Prostate gland (tissue), 2 donors: ENCODE measurements around the gene PET117. TPM values are rescaled to one million over a fixed set of nuclear protein-coding genes. Genes with fewer than 3 reads are reported as not detected.
A peak's percentile ranks its signal among the peaks of the same experiment; 100 is the strongest.
"Not testable (repeated sequence)": the region's sequence is repeated elsewhere in the genome, so short reads cannot be mapped to it uniquely, and the experiment has no call there.

Source experiments
- DNase-seq: peaks from one replicate; pipeline ENCODE4 v3.0.0-alpha.2; 2019; ENCODE audit warnings: low spot score
- H3K27ac ChIP-seq, 2 donors: fragments of 200-600 bp; sonication (generic); 2 replicates each; pipeline ENCODE4 v1.5.1; 2017 to 2019
- H3K27me3 ChIP-seq: fragments of 200-600 bp; sonication (generic); replicated peaks from 2 replicates; pipeline ENCODE4 v1.5.1; 2019; ENCODE audit not compliant: insufficient read depth
- H3K36me3 ChIP-seq, 2 donors: fragments of 200-600 bp; sonication (generic); 1 replicate in 1 of 2; 2 replicates in 1 of 2; pipeline versions ENCODE4 v1.5.1 to v1.8.1; 2017 to 2019
- H3K4me1 ChIP-seq: fragments of 200-600 bp; sonication (generic); replicated peaks from 2 replicates; pipeline ENCODE4 v1.5.1; 2019
- H3K4me3 ChIP-seq, 2 donors: fragments of 200-600 bp; sonication (generic); 2 replicates each; pipeline ENCODE4 v1.5.1; 2017 to 2019
- H3K9me3 ChIP-seq: fragments of 200-600 bp; sonication (generic); 2 replicates; pipeline ENCODE4 v1.5.1; 2017
- CTCF ChIP-seq, 4 experiments: fragments of 200-600 bp in 2 of 4; fragments of 450-650 bp in 2 of 4; sonication (generic) in 2 of 4; IDR thresholded peaks; 1 replicate in 3 of 4; 2 replicates in 1 of 4; pipeline ENCODE4 v1.5.1; 2016 to 2019; ENCODE audit warnings: antibody characterized with exemption in 4 of 4, mild to moderate bottlenecking in 2 of 4, moderate library complexity in 2 of 4
- POLR2A ChIP-seq: fragments of 450-650 bp; IDR thresholded peaks from one replicate; pipeline ENCODE4 v1.6.1; 2016; ENCODE audit warnings: antibody characterized with exemption, mild to moderate bottlenecking
- POLR2AphosphoS5 ChIP-seq: sonication (generic); formaldehyde crosslinking; IDR thresholded peaks from one replicate; pipeline ENCODE4 v1.6.1; 2017; ENCODE audit warnings: antibody characterized with exemption
- WGBS: methylation state at CpG from one replicate; pipeline ENCODE4 v1.1.5; 2018; 5-methylcytosine and 5-hydroxymethylcytosine counted together
- intact Hi-C: fragments of 100-400 bp; cut with DNase I; formaldehyde crosslinking; loops from one replicate; pipeline ENCODE4 v1.14.2; 2022
- total RNA-seq, 2 donors: library from RNA; depleted of rRNA; stranded (reverse); fragments of >200 nt; gene quantifications; one replicate each; pipeline ENCODE4 v1.1.0, GENCODE V29; 2016

PET117 gene, protein sequence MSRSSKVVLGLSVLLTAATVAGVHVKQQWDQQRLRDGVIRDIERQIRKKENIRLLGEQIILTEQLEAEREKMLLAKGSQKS
- 10 to 100 TPM; 17.6 to 19.2 TPM for total RNA-seq

GRCh38 chr20:18137412-18138265 lies at the start of gene PET117, which contains the start of gene KAT14:
Gene PET117, plus strand, starts transcription at chr20:18137863. Its CDS starts 93 bp downstream, at chr20:18137956.
Gene KAT14, plus strand, starts transcription at chr20:18137863. Its CDS starts 4,798 bp downstream, at chr20:18142661.
- Histone ChIP-seq H3K27me3 (no peaks in the 10 kb centered on the region), H3K36me3 (peaks cover 0 to 4% of the 10 kb centered on the region in 2 donors), H3K4me1 (no peaks in the 10 kb centered on the region), H3K4me3 (peak within 1 kb of the TSS; percentile 69 to 90), H3K9me3 (no peaks in the 10 kb centered on the region), H3K27ac (peak within 1 kb of the TSS; percentile 79 to 87)
- TF ChIP-seq CTCF (IDR thresholded peaks at IDR 0.05) (peak in 2 of 4 experiments; percentile 12 to 32), POLR2A (peak; percentile 37), POLR2AphosphoS5 (peak; percentile 71)
- intact Hi-C loops: loop anchor here (2.0 to 10.0 kb wide), 3 partner anchors 133 to 453 kb away; partner anchors contain the start of genes RRBP1 and ZNF133
- peak; percentile 82 for DNase-seq
- under 1% methylated on average over 56 of the region's 87 CpGs for WGBS

DNA sequence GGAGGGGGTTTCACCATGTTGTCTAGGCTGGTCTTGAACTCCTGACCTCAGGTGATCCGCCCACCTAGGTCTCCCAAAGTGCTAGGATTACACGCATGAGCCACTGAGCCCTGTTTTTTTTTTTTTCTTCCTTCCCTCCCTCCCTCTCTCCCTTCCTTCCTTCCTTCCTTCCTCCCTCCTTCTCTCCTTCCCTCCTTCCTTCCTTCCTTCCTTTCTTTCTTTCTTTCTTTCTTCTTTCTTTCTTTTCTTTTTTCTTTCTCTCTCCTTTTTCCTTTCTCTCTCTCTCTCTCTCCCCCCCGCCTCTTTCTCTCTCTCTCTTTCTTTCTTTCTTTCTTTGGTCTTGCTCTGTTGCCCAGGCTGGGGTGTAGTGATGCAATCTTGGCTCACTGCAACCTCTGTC lies 49.4 kb upstream of the PET117 start:
- DNase-seq, H3K4me3 ChIP-seq, H3K27ac ChIP-seq, H3K36me3 ChIP-seq, intact Hi-C loops, H3K4me1 ChIP-seq, H3K9me3 ChIP-seq, H3K27me3 ChIP-seq: not testable (repeated sequence)
- 94% methylated on average over 3 of the region's 3 CpGs for WGBS

DNA sequence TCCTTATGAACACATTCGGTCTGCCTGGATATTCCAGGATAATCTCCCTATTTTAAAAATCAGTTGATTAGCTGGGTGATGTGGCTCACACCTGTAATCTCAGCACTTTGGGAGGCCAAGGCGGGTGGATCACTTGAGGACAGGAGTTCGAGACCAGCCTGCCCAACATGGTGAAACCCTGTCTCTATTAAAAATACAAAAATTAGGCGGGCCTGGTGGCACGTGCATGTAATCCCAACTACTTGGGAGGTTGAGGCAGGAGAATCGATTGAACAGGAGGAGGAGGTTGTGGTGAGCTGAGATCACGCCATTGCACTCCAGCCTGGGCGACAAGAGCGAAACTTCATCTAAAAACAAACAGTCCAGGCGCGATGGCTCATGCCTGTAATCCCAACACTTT lies 48.8 kb upstream of the PET117 start:
- DNase-seq, intact Hi-C loops: not testable (repeated sequence)

DNA sequence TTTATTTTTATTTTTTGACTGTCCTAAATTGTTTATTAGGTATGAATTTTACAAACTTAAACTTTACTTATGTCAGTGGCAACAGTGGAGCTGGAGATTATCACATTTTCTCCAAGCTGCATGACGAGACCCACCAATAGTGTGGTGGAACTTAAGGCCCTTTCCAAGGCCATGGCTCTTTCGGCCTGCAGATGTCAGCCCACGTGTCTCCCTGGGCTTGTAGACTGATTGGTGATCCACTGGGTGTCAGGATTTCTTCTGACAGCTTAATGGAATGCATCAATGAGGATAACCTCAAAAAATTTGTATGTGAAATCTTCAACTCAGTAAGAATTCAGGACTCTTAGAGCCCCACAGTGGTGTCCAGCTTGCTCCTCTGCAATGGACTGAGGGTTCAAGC lies 47.6 kb upstream of the PET117 start:
- Histone ChIP-seq H3K27me3 (no peaks in the 10 kb centered on the region), H3K4me1 (no peaks in the 10 kb centered on the region), H3K27ac (no peak overlapping the region), H3K36me3 (no peaks in the 10 kb centered on the region), H3K4me3 (no peak overlapping the region), H3K9me3 (no peaks in the 10 kb centered on the region)
- 53% methylated on average over 3 of the region's 3 CpGs for WGBS
- TF ChIP-seq POLR2A: no peak
- TF ChIP-seq CTCF (IDR thresholded peaks at IDR 0.05): no peak
- no peak for TF ChIP-seq POLR2AphosphoS5
- DNase-seq: no peak
- intact Hi-C loops: no loop called here

More for the DNA sequence above, 48.8 kb upstream of the PET117 start:
- WGBS: 91% methylated on average over 11 of the region's 11 CpGs
- H3K4me1 ChIP-seq, H3K27me3 ChIP-seq, H3K4me3 ChIP-seq, H3K27ac ChIP-seq, H3K36me3 ChIP-seq, H3K9me3 ChIP-seq: not testable (repeated sequence)

- Histone ChIP-seq H3K4me3 (no peak overlapping the region), H3K36me3 (no peaks in the 10 kb centered on the region), H3K27me3 (no peaks in the 10 kb centered on the region), H3K4me1 (no peaks in the 10 kb centered on the region), H3K9me3 (no peaks in the 10 kb centered on the region), H3K27ac (no peak overlapping the region)
- no peak for DNase-seq
- no peak for TF ChIP-seq CTCF (IDR thresholded peaks at IDR 0.05)
- no peak for TF ChIP-seq POLR2AphosphoS5
- TF ChIP-seq POLR2A: no peak
- intact Hi-C loops: no loop called here
- WGBS: 93% methylated on average over 10 of the region's 10 CpGs
Observed at GRCh38 chr20:18090477-18090876, 47.2 kb upstream of the PET117 start.
